ENCODE results near the gene ULK1. TPM values are rescaled to one million over a fixed set of nuclear protein-coding genes. Genes with fewer than 3 reads are reported as not detected.

The ULK1 gene
- total RNA-seq, 1 donor from 2014 or later, result 5.7 TPM

GRCh38 chr12:131928711-131929580 is 34.5 kb downstream of the ULK1 start, which contains the start of gene PUS1:
TSS of gene PUS1 (plus strand) at chr12:131929276. CDS start at chr12:131929723, 447 bp downstream.
- Histone ChIP-seq H3K4me1 (ENCODE audit: control insufficient read depth in 3 of 3, insufficient read depth in 3 of 3, low read length in 3 of 3) (peaks cover 11 to 14% (median 14%) of the 10 kb centered on the region in 3 donors), H3K27me3 (ENCODE audit: control insufficient read depth in 3 of 3, insufficient read depth in 3 of 3, low read length in 3 of 3) (no peaks in the 10 kb centered on the region), H3K9ac (ENCODE audit: low read depth in 1 of 3, low read length in 3 of 3) (peak within 1 kb of the TSS; percentile 72 to 84 (median 80)), H3K4me3 (ENCODE audit: low read length in 3 of 3) (peak within 1 kb of the TSS; percentile 72 to 88 (median 83)), H3K27ac (ENCODE audit: low read depth, low read length) (peak within 1 kb of the TSS; percentile 47), H3K36me3 (ENCODE audit: control insufficient read depth in 3 of 3, insufficient read depth in 3 of 3, low read length in 3 of 3) (peaks cover 18 to 24% (median 21%) of the 10 kb centered on the region in 3 donors), H3K9me3 (ENCODE audit: control insufficient read depth in 3 of 3, low read length in 3 of 3) (no peaks in the 10 kb centered on the region)

GRCh38 chr12:131929581-131930456 is 35.4 kb downstream of the ULK1 start:
- no peak overlapping the region for H3K27ac ChIP-seq (ENCODE audit: low read depth, low read length)
- no peaks in the 10 kb centered on the region for H3K9me3 ChIP-seq (ENCODE audit: control insufficient read depth in 3 of 3, low read length in 3 of 3)
- peak overlapping the region; percentile 72 to 84 (median 80) for H3K9ac ChIP-seq (ENCODE audit: low read depth in 1 of 3, low read length in 3 of 3)
- no peaks in the 10 kb centered on the region for H3K27me3 ChIP-seq (ENCODE audit: control insufficient read depth in 3 of 3, insufficient read depth in 3 of 3, low read length in 3 of 3)
- H3K4me1 ChIP-seq (ENCODE audit: control insufficient read depth in 3 of 3, insufficient read depth in 3 of 3, low read length in 3 of 3), result peaks cover 8 to 14% (median 8%) of the 10 kb centered on the region in 3 donors
- peaks cover 25 to 32% (median 28%) of the 10 kb centered on the region in 3 donors for H3K36me3 ChIP-seq (ENCODE audit: control insufficient read depth in 3 of 3, insufficient read depth in 3 of 3, low read length in 3 of 3)
- peak overlapping the region; percentile 72 to 88 (median 83) for H3K4me3 ChIP-seq (ENCODE audit: low read length in 3 of 3)

- peak overlapping the region; percentile 72 to 80 (median 74) for H3K9ac ChIP-seq (ENCODE audit: low read depth in 1 of 3, low read length in 3 of 3)
Measured at GRCh38 chr12:131930510-131930909, 36.1 kb downstream of the ULK1 start.

GRCh38 chr12:131933387-131933786 is 39.0 kb downstream of the ULK1 start:
- H3K36me3 ChIP-seq (ENCODE audit: control insufficient read depth in 3 of 3, insufficient read depth in 3 of 3, low read length in 3 of 3), result peaks cover 26 to 35% (median 34%) of the 10 kb centered on the region in 3 donors
- H3K4me1 ChIP-seq (ENCODE audit: control insufficient read depth in 3 of 3, insufficient read depth in 3 of 3, low read length in 3 of 3), result peaks cover 6 to 14% (median 7%) of the 10 kb centered on the region in 3 donors
- no peaks in the 10 kb centered on the region for H3K9me3 ChIP-seq (ENCODE audit: control insufficient read depth in 3 of 3, low read length in 3 of 3)
- no peak overlapping the region for H3K4me3 ChIP-seq (ENCODE audit: low read length in 3 of 3)
- H3K27ac ChIP-seq (ENCODE audit: low read depth, low read length), result no peak overlapping the region
- H3K27me3 ChIP-seq (ENCODE audit: control insufficient read depth in 3 of 3, insufficient read depth in 3 of 3, low read length in 3 of 3), result no peaks in the 10 kb centered on the region
- H3K9ac ChIP-seq (ENCODE audit: low read depth in 1 of 3, low read length in 3 of 3), result no peak overlapping the region

More at GRCh38 chr12:131930510-131930909, 36.1 kb downstream of the ULK1 start:
- Histone ChIP-seq H3K27ac (ENCODE audit: low read depth, low read length) (no peak overlapping the region), H3K4me1 (ENCODE audit: control insufficient read depth in 3 of 3, insufficient read depth in 3 of 3, low read length in 3 of 3) (peaks cover 6 to 14% (median 7%) of the 10 kb centered on the region in 3 donors), H3K36me3 (ENCODE audit: control insufficient read depth in 3 of 3, insufficient read depth in 3 of 3, low read length in 3 of 3) (peaks cover 26 to 35% (median 32%) of the 10 kb centered on the region in 3 donors), H3K9me3 (ENCODE audit: control insufficient read depth in 3 of 3, low read length in 3 of 3) (no peaks in the 10 kb centered on the region), H3K27me3 (ENCODE audit: control insufficient read depth in 3 of 3, insufficient read depth in 3 of 3, low read length in 3 of 3) (no peaks in the 10 kb centered on the region), H3K4me3 (ENCODE audit: low read length in 3 of 3) (peak overlapping the region; percentile 49 to 88 (median 83))

GRCh38 chr12:131934535-131934934 is 40.1 kb downstream of the ULK1 start:
- Histone ChIP-seq H3K36me3 (ENCODE audit: control insufficient read depth in 3 of 3, insufficient read depth in 3 of 3, low read length in 3 of 3) (peaks cover 28 to 40% (median 37%) of the 10 kb centered on the region in 3 donors), H3K9ac (ENCODE audit: low read depth in 1 of 3, low read length in 3 of 3) (no peak overlapping the region), H3K27me3 (ENCODE audit: control insufficient read depth in 3 of 3, insufficient read depth in 3 of 3, low read length in 3 of 3) (no peaks in the 10 kb centered on the region), H3K9me3 (ENCODE audit: control insufficient read depth in 3 of 3, low read length in 3 of 3) (no peaks in the 10 kb centered on the region), H3K27ac (ENCODE audit: low read depth, low read length) (no peak overlapping the region), H3K4me1 (ENCODE audit: control insufficient read depth in 3 of 3, insufficient read depth in 3 of 3, low read length in 3 of 3) (peaks cover 6 to 11% (median 7%) of the 10 kb centered on the region in 3 donors), H3K4me3 (ENCODE audit: low read length in 3 of 3) (no peak overlapping the region)

- Histone ChIP-seq H3K27me3 (ENCODE audit: control insufficient read depth in 3 of 3, insufficient read depth in 3 of 3, low read length in 3 of 3) (no peaks in the 10 kb centered on the region), H3K36me3 (ENCODE audit: control insufficient read depth in 3 of 3, insufficient read depth in 3 of 3, low read length in 3 of 3) (peaks cover 32 to 47% (median 36%) of the 10 kb centered on the region in 3 donors), H3K4me3 (ENCODE audit: low read length in 3 of 3) (no peak overlapping the region), H3K4me1 (ENCODE audit: control insufficient read depth in 3 of 3, insufficient read depth in 3 of 3, low read length in 3 of 3) (no peaks in the 10 kb centered on the region), H3K9ac (ENCODE audit: low read depth in 1 of 3, low read length in 3 of 3) (no peak overlapping the region), H3K9me3 (ENCODE audit: control insufficient read depth in 3 of 3, low read length in 3 of 3) (no peaks in the 10 kb centered on the region), H3K27ac (ENCODE audit: low read depth, low read length) (no peak overlapping the region)
Measured at GRCh38 chr12:131938082-131938481, 43.7 kb downstream of the ULK1 start.

DNA sequence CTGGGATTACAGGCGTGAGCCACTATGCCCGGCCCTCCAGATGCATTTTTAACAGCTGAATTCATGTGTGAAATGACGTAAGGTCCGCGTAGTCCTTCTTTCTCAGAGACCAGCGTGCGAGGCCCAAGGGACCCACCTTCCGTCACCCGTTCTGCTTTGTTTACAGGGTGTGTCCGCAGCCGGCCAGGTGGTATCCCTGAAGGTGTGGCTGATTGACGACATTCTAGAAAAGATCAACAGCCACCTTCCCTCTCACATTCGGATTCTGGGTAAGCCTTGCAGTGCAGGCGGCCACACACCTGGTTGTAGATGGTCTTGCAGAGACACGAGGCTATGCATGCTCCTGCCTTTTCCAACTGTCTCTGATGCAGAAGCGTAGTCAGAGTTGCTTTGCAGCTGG is 44.6 kb downstream of the ULK1 start:
- no peaks in the 10 kb centered on the region for H3K4me1 ChIP-seq (ENCODE audit: control insufficient read depth in 3 of 3, insufficient read depth in 3 of 3, low read length in 3 of 3)
- no peak overlapping the region for H3K4me3 ChIP-seq (ENCODE audit: low read length in 3 of 3)
- H3K36me3 ChIP-seq (ENCODE audit: control insufficient read depth in 3 of 3, insufficient read depth in 3 of 3, low read length in 3 of 3), result peaks cover 29 to 38% (median 31%) of the 10 kb centered on the region in 3 donors
- H3K27me3 ChIP-seq (ENCODE audit: control insufficient read depth in 3 of 3, insufficient read depth in 3 of 3, low read length in 3 of 3), result no peaks in the 10 kb centered on the region
- no peaks in the 10 kb centered on the region for H3K9me3 ChIP-seq (ENCODE audit: control insufficient read depth in 3 of 3, low read length in 3 of 3)
- H3K27ac ChIP-seq (ENCODE audit: low read depth, low read length), result no peak overlapping the region
- no peak overlapping the region for H3K9ac ChIP-seq (ENCODE audit: low read depth in 1 of 3, low read length in 3 of 3)

DNA sequence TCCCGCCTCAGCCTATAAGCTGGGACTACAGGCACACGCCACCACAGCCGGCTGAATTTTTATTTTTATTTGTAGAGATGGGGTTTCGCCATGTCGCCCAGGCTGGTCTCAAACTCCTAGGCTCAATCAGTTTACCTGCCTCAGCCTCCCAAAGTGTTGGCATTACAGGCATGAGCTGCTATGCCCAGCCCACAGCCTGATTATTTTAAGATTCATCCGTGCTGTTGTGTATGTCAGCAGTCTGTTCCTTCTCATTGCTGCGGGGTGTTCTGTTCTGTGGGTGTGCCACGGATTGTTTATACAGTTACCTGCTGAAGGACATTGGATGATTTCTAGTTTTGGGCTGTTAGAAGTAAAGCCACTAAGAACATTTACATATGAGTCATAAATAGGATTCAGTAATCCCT is 45.7 kb downstream of the ULK1 start:
- peaks cover 22 to 32% (median 28%) of the 10 kb centered on the region in 3 donors for H3K36me3 ChIP-seq (ENCODE audit: control insufficient read depth in 3 of 3, insufficient read depth in 3 of 3, low read length in 3 of 3)

DNA sequence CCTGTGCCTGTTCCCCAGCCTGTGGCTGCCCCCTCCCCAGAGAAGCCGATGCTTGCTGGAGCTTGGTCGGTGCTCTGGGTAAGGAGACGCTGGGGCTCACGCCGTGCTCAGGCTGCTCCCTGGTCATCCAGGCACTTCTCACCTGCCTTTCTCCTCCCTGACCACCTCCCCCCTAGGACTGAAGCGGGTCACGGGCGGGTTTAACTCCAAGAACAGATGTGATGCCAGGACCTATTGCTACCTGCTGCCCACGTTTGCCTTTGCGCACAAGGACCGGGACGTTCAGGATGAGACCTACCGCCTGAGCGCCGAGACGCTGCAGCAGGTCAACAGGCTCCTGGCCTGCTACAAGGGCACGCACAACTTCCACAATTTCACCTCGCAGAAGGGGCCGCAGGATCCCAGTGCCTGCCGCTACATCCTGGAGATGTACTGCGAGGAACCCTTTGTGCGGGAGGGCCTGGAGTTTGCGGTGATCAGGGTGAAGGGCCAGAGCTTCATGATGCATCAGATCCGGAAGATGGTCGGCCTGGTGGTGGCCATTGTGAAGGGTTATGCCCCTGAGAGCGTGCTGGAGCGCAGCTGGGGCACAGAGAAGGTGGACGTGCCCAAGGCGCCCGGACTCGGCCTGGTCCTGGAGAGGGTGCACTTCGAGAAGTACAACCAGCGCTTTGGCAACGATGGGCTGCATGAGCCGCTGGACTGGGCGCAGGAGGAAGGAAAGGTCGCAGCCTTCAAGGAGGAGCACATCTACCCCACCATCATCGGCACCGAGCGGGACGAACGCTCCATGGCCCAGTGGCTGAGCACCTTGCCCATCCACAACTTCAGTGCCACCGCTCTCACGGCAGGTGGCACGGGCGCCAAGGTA is 46.9 kb downstream of the ULK1 start:
- Histone ChIP-seq H3K36me3 (ENCODE audit: control insufficient read depth in 3 of 3, insufficient read depth in 3 of 3, low read length in 3 of 3) (peaks cover 22 to 32% (median 27%) of the 10 kb centered on the region in 3 donors), H3K4me1 (ENCODE audit: control insufficient read depth in 3 of 3, insufficient read depth in 3 of 3, low read length in 3 of 3) (no peaks in the 10 kb centered on the region), H3K9me3 (ENCODE audit: control insufficient read depth in 3 of 3, low read length in 3 of 3) (no peaks in the 10 kb centered on the region), H3K9ac (ENCODE audit: low read depth in 1 of 3, low read length in 3 of 3) (no peak overlapping the region), H3K4me3 (ENCODE audit: low read length in 3 of 3) (no peak overlapping the region), H3K27ac (ENCODE audit: low read depth, low read length) (no peak overlapping the region), H3K27me3 (ENCODE audit: control insufficient read depth in 3 of 3, insufficient read depth in 3 of 3, low read length in 3 of 3) (no peaks in the 10 kb centered on the region)

More for the DNA sequence above, 45.7 kb downstream of the ULK1 start:
- no peak overlapping the region for H3K4me3 ChIP-seq (ENCODE audit: low read length in 3 of 3)
- no peak overlapping the region for H3K27ac ChIP-seq (ENCODE audit: low read depth, low read length)
- no peaks in the 10 kb centered on the region for H3K27me3 ChIP-seq (ENCODE audit: control insufficient read depth in 3 of 3, insufficient read depth in 3 of 3, low read length in 3 of 3)
- H3K9ac ChIP-seq (ENCODE audit: low read depth in 1 of 3, low read length in 3 of 3), result no peak overlapping the region
- no peaks in the 10 kb centered on the region for H3K9me3 ChIP-seq (ENCODE audit: control insufficient read depth in 3 of 3, low read length in 3 of 3)
- H3K4me1 ChIP-seq (ENCODE audit: control insufficient read depth in 3 of 3, insufficient read depth in 3 of 3, low read length in 3 of 3), result no peaks in the 10 kb centered on the region

Measured in skeletal muscle tissue (tissue), 4 donors.